Left lung (tissue), 10 donors: ENCODE results near the gene HES3. TPM values are rescaled to one million over a fixed set of nuclear protein-coding genes. Genes with fewer than 3 reads are reported as not detected.

Experiments
- ATAC-seq: fragments of 200-7000 bp; cut with Tn5 transposase; one replicate; pipeline ENCODE4 v1.9.1; 2020; ENCODE audit warnings: moderate library complexity
- DNase-seq, 4 donors: peaks; one replicate each; pipeline ENCODE4 v3.0.0-alpha.2; 2013 to 2020
- H3K27ac ChIP-seq, 2 donors: fragments of 200-600 bp; sonication (generic) in 1 of 2; one replicate each; pipeline versions ENCODE4 v1.5.0 to v1.8.0; 2020 to 2021
- H3K27me3 ChIP-seq, 2 donors: fragments of 200-600 bp; sonication (generic) in 1 of 2; one replicate each; pipeline versions ENCODE4 v1.5.0 to v1.8.0; 2020 to 2021
- H3K36me3 ChIP-seq, 2 donors: fragments of 200-600 bp; sonication (generic) in 1 of 2; one replicate each; pipeline versions ENCODE4 v1.5.0 to v1.8.0; 2020 to 2021
- H3K4me1 ChIP-seq, 2 donors: fragments of 200-600 bp; one replicate each; pipeline ENCODE4 v1.8.0; 2021
- H3K4me3 ChIP-seq, 2 donors: fragments of 200-600 bp; sonication (generic) in 1 of 2; one replicate each; pipeline versions ENCODE4 v1.5.0 to v1.8.0; 2020 to 2021; ENCODE audit warnings: mild to moderate bottlenecking in 1 of 2
- H3K9me3 ChIP-seq, 2 donors: fragments of 200-600 bp; sonication (generic) in 1 of 2; one replicate each; pipeline versions ENCODE4 v1.5.0 to v1.8.0; 2020 to 2021
- CTCF ChIP-seq, 2 donors: fragments of 200-600 bp; sonication (generic) in 1 of 2; IDR thresholded peaks; one replicate each; pipeline versions ENCODE4 v1.5.0 to v1.8.0; 2021; ENCODE audit warnings: antibody characterized with exemption in 2 of 2
- intact Hi-C, 2 donors: fragments of 100-400 bp; cut with DNase I; formaldehyde crosslinking; loops; one replicate each; pipeline versions ENCODE4 v1.11.2 to v1.14.2; 2022
- polyA plus RNA-seq, 6 donors: library from polyadenylated mRNA; unstranded; fragments of 120-200 nt; gene quantifications; one replicate each; pipeline ENCODE4 v1.2.1, GENCODE V29; 2013; ENCODE audit not compliant: insufficient read length in 6 of 6
- total RNA-seq, 2 donors: library from RNA; stranded (reverse); fragmentation: NEBNext Ultra II Directional; extraction: Animal tissue kit (Norgen Biotek cat#: 25700); gene quantifications; one replicate each; pipeline ENCODE4 v1.2.1, GENCODE V29; 2021
- donor health status: DM: no; HTN: yes; CAD: no.
- donor health status: DM: no; HTN: no; CAD: no.

HES3 gene
- total and polyA plus RNA-seq, 8 donors: not detected

GRCh38 chr1:6225651-6226050, 18.3 kb upstream of the HES3 start:
- intact Hi-C loops: no loop called here
- H3K27ac ChIP-seq: no peak overlapping the region
- no peaks in the 10 kb centered on the region for H3K27me3 ChIP-seq
- no peak for DNase-seq
- TF ChIP-seq CTCF (IDR thresholded peaks at IDR 0.05): no peak
- no peaks in the 10 kb centered on the region for H3K4me1 ChIP-seq
- ATAC-seq: no peak
- no peaks in the 10 kb centered on the region for H3K9me3 ChIP-seq
- no peak overlapping the region for H3K4me3 ChIP-seq
- peaks cover 0 to 95% of the 10 kb centered on the region in 2 donors for H3K36me3 ChIP-seq

GRCh38 chr1:6233376-6233775, 10.6 kb upstream of the HES3 start:
- DNase-seq (no peak), ATAC-seq (no peak)
- H3K4me3 ChIP-seq: no peak overlapping the region
- no peak overlapping the region for H3K27ac ChIP-seq
- H3K4me1 ChIP-seq: peaks cover 12 to 15% of the 10 kb centered on the region in 2 donors
- H3K27me3 ChIP-seq: peaks cover 0 to 9% of the 10 kb centered on the region in 2 donors
- intact Hi-C loops: no loop called here
- H3K9me3 ChIP-seq: no peaks in the 10 kb centered on the region
- TF ChIP-seq CTCF (IDR thresholded peaks at IDR 0.05): no peak
- H3K36me3 ChIP-seq: peaks cover 0 to 56% of the 10 kb centered on the region in 2 donors

- Histone ChIP-seq H3K27me3 (peaks cover 0 to 22% of the 10 kb centered on the region in 2 donors), H3K36me3 (peaks cover 0 to 44% of the 10 kb centered on the region in 2 donors), H3K4me1 (peaks cover 12 to 15% of the 10 kb centered on the region in 2 donors), H3K4me3 (peak overlapping the region; percentile 59 to 75), H3K9me3 (no peaks in the 10 kb centered on the region), H3K27ac (no peak overlapping the region)
- no peak for ATAC-seq
- DNase-seq: no peak
- TF ChIP-seq CTCF (IDR thresholded peaks at IDR 0.05): no peak
- intact Hi-C loops: no loop called here
These were observed 9.3 kb upstream of the HES3 start for GRCh38 chr1:6234502-6235295.

- Histone ChIP-seq H3K9me3 (no peaks in the 10 kb centered on the region), H3K4me1 (peaks cover 12 to 15% of the 10 kb centered on the region in 2 donors), H3K36me3 (peaks cover 0 to 38% of the 10 kb centered on the region in 2 donors), H3K27me3 (peaks cover 0 to 28% of the 10 kb centered on the region in 2 donors), H3K27ac (peak overlapping the region in 1 of 2 donors; percentile 68), H3K4me3 (peak overlapping the region; percentile 59 to 75)
- TF ChIP-seq CTCF (IDR thresholded peaks at IDR 0.05): no peak
- DNase-seq (no peak), ATAC-seq (peak; percentile 13)
- intact Hi-C loops: no loop called here
These were observed 8.7 kb upstream of the HES3 start for GRCh38 chr1:6235296-6235677.

GRCh38 chr1:6237093-6237492, 6.9 kb upstream of the HES3 start:
- no peak overlapping the region for H3K27ac ChIP-seq
- H3K36me3 ChIP-seq: peaks cover 0 to 20% of the 10 kb centered on the region in 2 donors
- H3K9me3 ChIP-seq: no peaks in the 10 kb centered on the region
- no peak for ATAC-seq
- no peak for DNase-seq
- intact Hi-C loops: no loop called here
- TF ChIP-seq CTCF (IDR thresholded peaks at IDR 0.05): no peak
- H3K4me3 ChIP-seq: no peak overlapping the region
- H3K4me1 ChIP-seq: peaks cover 12 to 20% of the 10 kb centered on the region in 2 donors
- peaks cover 14 to 46% of the 10 kb centered on the region in 2 donors for H3K27me3 ChIP-seq
